Thyroid gland (tissue), 4 donors: Measurements from ENCODE around the gene KRIT1. TPM values are rescaled to one million over a fixed set of nuclear protein-coding genes. Genes with fewer than 3 reads are reported as not detected.

Source experiments
- DNase-seq, 2 donors: peaks; one replicate each; pipeline ENCODE4 v3.0.0-alpha.2; 2019
- H3K27ac ChIP-seq, 3 donors: fragments of 200-600 bp; sonication (generic); 1 replicate in 2 of 3; 2 replicates in 1 of 3; pipeline ENCODE4 v1.5.1; 2016 to 2019; ENCODE audit warnings: mild to moderate bottlenecking in 1 of 3, moderate library complexity in 1 of 3
- H3K27me3 ChIP-seq: fragments of 200-600 bp; sonication (generic); one replicate; pipeline ENCODE4 v1.5.1; 2019
- H3K36me3 ChIP-seq, 2 donors: fragments of 200-600 bp; sonication (generic); one replicate each; pipeline ENCODE4 v1.5.1; 2016 to 2019
- H3K4me1 ChIP-seq, 2 donors: fragments of 200-600 bp; sonication (generic); one replicate each; pipeline ENCODE4 v1.5.1; 2017 to 2019
- H3K4me3 ChIP-seq, 3 donors: fragments of 200-600 bp; sonication (generic); replicated peaks in 1 of 3; 1 replicate in 2 of 3; 2 replicates in 1 of 3; pipeline ENCODE4 v1.5.1; 2016; ENCODE audit warnings: mild to moderate bottlenecking in 1 of 3
- H3K9me3 ChIP-seq: fragments of 200-600 bp; sonication (generic); one replicate; pipeline ENCODE4 v1.5.1; 2017
- POLR2A ChIP-seq, 2 donors: fragments of 450-650 bp; IDR thresholded peaks; one replicate each; pipeline ENCODE4 v1.6.1; 2017; ENCODE audit warnings: antibody characterized with exemption in 2 of 2, mild to moderate bottlenecking in 2 of 2, moderate library complexity in 1 of 2
- WGBS, 2 donors: methylation state at CpG; one replicate each; pipeline ENCODE4 v1.1.5; 2017; 5-methylcytosine and 5-hydroxymethylcytosine counted together
- intact Hi-C: fragments of 100-400 bp; cut with DNase I; formaldehyde crosslinking; loops from one replicate; pipeline ENCODE4 v1.15.1; 2023
- total RNA-seq, 4 donors: library from RNA; depleted of rRNA; stranded (reverse); fragments of >200 nt; gene quantifications; one replicate each; pipeline ENCODE4 v1.2.3, GENCODE V29; 2016
- TF ChIP-seq, protein P1 (sequence below), 6 experiments: fragments of 200-600 bp in 3 of 6; fragments of 450-650 bp in 3 of 6; sonication (generic) in 3 of 6; IDR thresholded peaks; one replicate each; pipeline ENCODE4 v1.5.1; 2016 to 2019; ENCODE audit warnings: antibody characterized with exemption in 6 of 6, mild to moderate bottlenecking in 2 of 6, inconsistent platforms in 1 of 6, moderate library complexity in 1 of 6

Gene KRIT1
- total RNA-seq, 4 donors from 2014 or later = 98.9 to 137 (median 111) TPM

DNA sequence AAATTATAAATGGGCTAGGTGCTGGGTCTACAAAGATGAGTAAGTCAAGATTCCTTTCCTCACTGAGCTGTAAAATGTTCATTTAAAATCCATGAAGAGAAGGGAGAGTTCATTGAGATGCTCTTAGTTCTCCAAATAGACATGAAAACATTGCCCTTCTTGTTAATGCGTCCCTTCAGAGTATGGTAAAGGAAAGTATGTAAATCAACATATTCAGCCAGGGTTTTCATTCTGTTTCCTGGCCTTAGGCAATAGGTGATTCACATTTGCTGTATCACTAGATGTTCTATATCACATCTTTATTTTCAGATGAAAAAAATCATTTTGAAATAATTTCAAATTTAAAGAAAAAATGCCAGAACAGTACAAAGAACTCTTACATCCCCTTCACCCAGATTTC, 5.5 kb upstream of the KRIT1 start:
- Histone ChIP-seq H3K27ac (no peak overlapping the region), H3K9me3 (no peaks in the 10 kb centered on the region), H3K4me3 (no peak overlapping the region), H3K36me3 (no peaks in the 10 kb centered on the region), H3K4me1 (peaks cover 11 to 16% of the 10 kb centered on the region in 2 donors), H3K27me3 (no peaks in the 10 kb centered on the region)
- DNase-seq = no peak
- intact Hi-C loops = no loop called here
- TF ChIP-seq POLR2A (IDR thresholded peaks at IDR 0.05) = no peak
- TF ChIP-seq, protein P1, sequence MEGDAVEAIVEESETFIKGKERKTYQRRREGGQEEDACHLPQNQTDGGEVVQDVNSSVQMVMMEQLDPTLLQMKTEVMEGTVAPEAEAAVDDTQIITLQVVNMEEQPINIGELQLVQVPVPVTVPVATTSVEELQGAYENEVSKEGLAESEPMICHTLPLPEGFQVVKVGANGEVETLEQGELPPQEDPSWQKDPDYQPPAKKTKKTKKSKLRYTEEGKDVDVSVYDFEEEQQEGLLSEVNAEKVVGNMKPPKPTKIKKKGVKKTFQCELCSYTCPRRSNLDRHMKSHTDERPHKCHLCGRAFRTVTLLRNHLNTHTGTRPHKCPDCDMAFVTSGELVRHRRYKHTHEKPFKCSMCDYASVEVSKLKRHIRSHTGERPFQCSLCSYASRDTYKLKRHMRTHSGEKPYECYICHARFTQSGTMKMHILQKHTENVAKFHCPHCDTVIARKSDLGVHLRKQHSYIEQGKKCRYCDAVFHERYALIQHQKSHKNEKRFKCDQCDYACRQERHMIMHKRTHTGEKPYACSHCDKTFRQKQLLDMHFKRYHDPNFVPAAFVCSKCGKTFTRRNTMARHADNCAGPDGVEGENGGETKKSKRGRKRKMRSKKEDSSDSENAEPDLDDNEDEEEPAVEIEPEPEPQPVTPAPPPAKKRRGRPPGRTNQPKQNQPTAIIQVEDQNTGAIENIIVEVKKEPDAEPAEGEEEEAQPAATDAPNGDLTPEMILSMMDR (IDR thresholded peaks at IDR 0.05) = no peak
- 89 to 94% methylated on average over 1 of the region's 1 CpG for WGBS, 2 donors

DNA sequence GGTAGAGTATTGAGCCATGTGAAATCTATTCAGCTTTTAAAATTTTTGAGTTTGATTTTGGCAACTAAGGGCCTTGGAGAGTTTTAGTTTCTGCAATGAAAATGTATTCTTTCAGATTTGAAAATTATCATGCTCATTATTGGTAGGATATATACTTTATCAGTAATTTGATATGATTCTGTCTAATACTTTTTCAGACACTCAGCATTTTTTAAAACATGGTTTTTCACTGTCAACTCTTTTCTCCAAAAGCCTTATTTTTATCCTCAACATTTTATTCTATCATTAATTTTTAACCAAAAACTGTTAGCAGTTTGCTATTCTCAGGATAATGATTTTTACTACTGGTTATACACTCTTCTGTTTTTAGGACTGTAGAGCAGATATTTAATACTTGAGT, 4.9 kb upstream of the KRIT1 start:
- H3K27me3 ChIP-seq = no peaks in the 10 kb centered on the region
- no peaks in the 10 kb centered on the region for H3K9me3 ChIP-seq
- no peak for DNase-seq
- no peak overlapping the region for H3K4me3 ChIP-seq
- TF ChIP-seq, protein P1 (IDR thresholded peaks at IDR 0.05) = no peak
- no peak for TF ChIP-seq POLR2A (IDR thresholded peaks at IDR 0.05)
- H3K36me3 ChIP-seq = no peaks in the 10 kb centered on the region
- peaks cover 11 to 16% of the 10 kb centered on the region in 2 donors for H3K4me1 ChIP-seq
- H3K27ac ChIP-seq = no peak overlapping the region
- intact Hi-C loops = no loop called here

DNA sequence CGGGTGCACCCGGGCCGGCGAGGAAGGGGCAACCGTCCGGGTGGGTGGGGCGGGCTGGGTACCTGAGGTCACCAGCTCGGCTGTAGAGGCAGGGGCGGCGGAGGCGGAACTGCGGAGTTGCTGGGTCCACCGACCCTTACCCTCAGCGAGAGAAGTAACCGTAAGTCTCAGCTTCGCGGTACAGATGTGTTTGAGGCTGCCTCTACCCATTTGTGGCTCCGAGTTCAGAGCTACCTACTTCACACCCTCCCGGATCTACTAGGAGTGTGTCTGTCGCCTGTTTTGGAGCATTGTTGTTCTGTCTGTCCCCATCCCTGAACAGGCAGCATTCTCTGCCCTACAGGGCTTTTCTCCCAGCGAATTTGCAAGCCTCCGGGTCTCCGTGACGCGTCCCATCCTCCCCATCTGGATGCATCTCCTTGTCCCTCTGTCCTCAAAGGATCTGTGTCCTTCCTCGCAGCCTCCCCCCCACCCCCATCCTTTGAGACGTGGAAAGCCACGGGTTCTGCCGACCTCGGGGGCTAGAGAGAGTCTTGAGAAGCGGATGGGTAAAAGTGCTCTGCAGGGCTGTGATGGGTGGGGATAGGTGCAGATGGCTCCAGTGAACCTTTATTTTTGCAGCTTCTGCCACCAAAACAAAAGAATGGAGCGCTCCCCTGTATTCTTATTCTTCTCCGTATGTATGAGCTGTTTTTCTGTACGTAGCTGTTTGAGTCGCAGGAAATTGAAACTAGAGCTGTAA, 817 bp upstream of the KRIT1 start:
- no peak for TF ChIP-seq POLR2A (IDR thresholded peaks at IDR 0.05)
- TF ChIP-seq, protein P1 (IDR thresholded peaks at IDR 0.05) = no peak
- peak overlapping the region; percentile 77 to 97 (median 92) for H3K4me3 ChIP-seq
- DNase-seq = peak; percentile 14 to 22
- no peaks in the 10 kb centered on the region for H3K27me3 ChIP-seq
- no peaks in the 10 kb centered on the region for H3K36me3 ChIP-seq
- intact Hi-C loops = loop anchor here (5.0 kb wide), 1 partner anchor 206 kb away; no protein-coding TSS in a partner anchor
- peaks cover 19 to 28% of the 10 kb centered on the region in 2 donors for H3K4me1 ChIP-seq
- peak overlapping the region; percentile 77 to 95 (median 86) for H3K27ac ChIP-seq
- no peaks in the 10 kb centered on the region for H3K9me3 ChIP-seq
- 0 to 1% methylated on average over 24 to 26 of the region's 35 CpGs for WGBS, 2 donors

DNA sequence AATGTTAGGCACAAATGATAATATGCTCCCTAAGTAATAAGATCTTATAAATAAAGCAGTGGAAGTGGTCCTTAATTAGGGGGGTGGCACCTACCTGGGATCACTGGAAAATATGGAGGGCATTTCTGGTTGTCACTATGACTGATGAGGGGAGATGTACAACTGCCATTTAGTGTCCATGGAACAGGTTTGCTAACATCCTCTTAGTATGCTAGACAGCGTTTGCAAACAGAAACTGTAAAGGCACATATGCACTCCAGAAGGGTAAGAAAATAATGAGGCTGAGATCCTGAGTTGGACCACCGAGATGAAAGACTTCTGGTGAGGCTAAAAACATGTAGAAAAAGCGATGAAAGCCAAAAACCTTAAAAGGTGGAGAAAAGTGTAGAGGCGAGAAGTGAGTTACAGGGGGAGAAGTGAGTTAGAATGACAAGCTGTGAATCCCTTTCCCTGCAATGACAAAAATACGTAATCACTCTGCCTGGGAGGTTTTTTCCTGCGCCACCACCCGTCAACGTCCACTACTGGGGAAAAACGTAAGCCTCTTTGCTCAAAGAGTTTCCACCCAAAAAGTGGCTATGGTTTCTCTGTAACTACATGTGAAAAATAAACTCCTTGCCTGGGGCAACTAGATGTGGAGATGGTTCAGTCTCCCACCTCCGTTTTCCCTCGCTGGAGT, 767 bp downstream of the KRIT1 start:
- Histone ChIP-seq H3K9me3 (no peaks in the 10 kb centered on the region), H3K27ac (peak overlapping the region; percentile 77 to 95 (median 86)), H3K36me3 (peaks cover 3 to 5% of the 10 kb centered on the region in 2 donors), H3K27me3 (no peaks in the 10 kb centered on the region), H3K4me1 (peaks cover 19 to 28% of the 10 kb centered on the region in 2 donors), H3K4me3 (peak overlapping the region; percentile 77 to 97 (median 92))
- no peak for TF ChIP-seq POLR2A (IDR thresholded peaks at IDR 0.05)
- TF ChIP-seq, protein P1 (IDR thresholded peaks at IDR 0.05) = peak in 1 of 6 experiments; percentile 2
- intact Hi-C loops = loop anchor here (5.0 kb wide), 1 partner anchor 207 kb away; no protein-coding TSS in a partner anchor
- 1% methylated on average over 11 of the region's 11 CpGs for WGBS, 2 donors
- no peak for DNase-seq

DNA sequence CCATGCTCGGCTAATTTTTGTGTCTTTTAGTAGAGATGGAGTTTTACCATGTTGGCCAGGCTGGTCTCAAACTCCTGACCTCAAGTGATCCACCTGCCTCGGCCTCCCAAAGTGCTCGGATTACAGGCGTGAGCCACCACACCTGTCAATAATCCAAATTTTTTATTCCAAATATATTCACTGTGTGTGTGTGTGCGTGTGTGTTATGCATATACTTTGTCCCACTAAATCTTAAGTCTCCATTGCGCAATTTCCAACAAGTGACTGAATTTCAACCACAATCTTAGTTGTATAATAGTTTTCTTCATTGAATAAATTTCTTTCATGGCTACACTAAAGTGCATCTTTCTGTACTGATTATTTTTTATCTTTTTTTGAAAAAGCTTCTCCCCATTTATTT, 2.7 kb downstream of the KRIT1 start:
- WGBS, 2 donors = 96% methylated on average over 6 of the region's 6 CpGs
- no peaks in the 10 kb centered on the region for H3K27me3 ChIP-seq

More for the DNA sequence above, 2.7 kb downstream of the KRIT1 start:
- peaks cover 15 to 25% of the 10 kb centered on the region in 2 donors for H3K4me1 ChIP-seq
- no peak for DNase-seq
- TF ChIP-seq POLR2A (IDR thresholded peaks at IDR 0.05) = no peak
- TF ChIP-seq, protein P1 (IDR thresholded peaks at IDR 0.05) = no peak
- intact Hi-C loops = no loop called here
- no peak overlapping the region for H3K27ac ChIP-seq
- H3K36me3 ChIP-seq = peaks cover 14 to 19% of the 10 kb centered on the region in 2 donors
- no peak overlapping the region for H3K4me3 ChIP-seq
- H3K9me3 ChIP-seq = no peaks in the 10 kb centered on the region
